HG02938 (cell line): ENCODE measurements around the gene PKP4.
"Not testable (repeated sequence)": the region's sequence is repeated elsewhere in the genome, so short reads cannot be mapped to it uniquely, and the experiment has no call there.

Experiments
- ATAC-seq: cut with Tn5 transposase; IDR thresholded peaks from one replicate; pipeline ENCODE4 v1.9.1; 2021; ENCODE audit warnings: mild to moderate bottlenecking, moderate library complexity; ENCODE audit not compliant: unreplicated experiment

The PKP4 gene

GRCh38 chr2:158472829-158473228, 16.1 kb downstream of the PKP4 start:
- not testable (repeated sequence) for ATAC-seq

GRCh38 chr2:158473300-158473699, 16.5 kb downstream of the PKP4 start:
- ATAC-seq: not testable (repeated sequence)

- ATAC-seq: no peak
Measured at GRCh38 chr2:158473719-158474392, 17.1 kb downstream of the PKP4 start.

- not testable (repeated sequence) for ATAC-seq
Measured at GRCh38 chr2:158474526-158475011, 17.8 kb downstream of the PKP4 start.

- ATAC-seq: no peak
Measured at GRCh38 chr2:158477202-158477601, 20.4 kb downstream of the PKP4 start.

- ATAC-seq: no peak
Measured at GRCh38 chr2:158478237-158478636, 21.5 kb downstream of the PKP4 start.

- no peak for ATAC-seq
Measured at GRCh38 chr2:158478816-158479215, 22.1 kb downstream of the PKP4 start.

GRCh38 chr2:158481116-158481515, 24.4 kb downstream of the PKP4 start:
- no peak for ATAC-seq

GRCh38 chr2:158482594-158482993, 25.8 kb downstream of the PKP4 start:
- no peak for ATAC-seq

- ATAC-seq: peak; percentile 70
Measured at GRCh38 chr2:158484892-158485556, 28.3 kb downstream of the PKP4 start.

GRCh38 chr2:158486150-158486969, 29.6 kb downstream of the PKP4 start:
- ATAC-seq: no peak

GRCh38 chr2:158486970-158487325, 30.2 kb downstream of the PKP4 start:
- no peak for ATAC-seq

- ATAC-seq: no peak
Measured at GRCh38 chr2:158487419-158487818, 30.7 kb downstream of the PKP4 start.

GRCh38 chr2:158488442-158489216, 31.9 kb downstream of the PKP4 start:
- ATAC-seq: no peak

- no peak for ATAC-seq
Measured at GRCh38 chr2:158489366-158490112, 32.8 kb downstream of the PKP4 start.

GRCh38 chr2:158491072-158491471, 34.3 kb downstream of the PKP4 start:
- ATAC-seq: no peak

GRCh38 chr2:158493458-158493857, 36.7 kb downstream of the PKP4 start:
- no peak for ATAC-seq

GRCh38 chr2:158495175-158495574, 38.4 kb downstream of the PKP4 start:
- no peak for ATAC-seq

GRCh38 chr2:158496986-158497385, 40.2 kb downstream of the PKP4 start:
- no peak for ATAC-seq

- no peak for ATAC-seq
Measured at GRCh38 chr2:158497486-158497885, 40.7 kb downstream of the PKP4 start.
